LNCaP clone FGC (cell line): ENCODE results near the gene ASCC1.

Source experiments
- DNase-seq: peaks from one replicate; pipeline ENCODE4 v3.0.0-alpha.2; 2011; ENCODE audit warnings: low read depth
- H3K4me3 ChIP-seq: 2 replicates; pipeline ENCODE4 v1.5.1; 2011; ENCODE audit warnings: mild to moderate bottlenecking, low read depth, low read length, control low read depth
- CTCF ChIP-seq: IDR thresholded peaks from 2 replicates; pipeline ENCODE4 v1.5.1; 2012; ENCODE audit warnings: mild to moderate bottlenecking; ENCODE audit not compliant: control insufficient read depth, insufficient read depth; ENCODE audit errors: extremely low read depth

ASCC1 gene

GRCh38 chr10:72073708-72074573 lies 142.1 kb downstream of the ASCC1 start:
- no peak for DNase-seq
- H3K4me3 ChIP-seq: no peak overlapping the region
- no peak for TF ChIP-seq CTCF

GRCh38 chr10:72072639-72073038 lies 143.4 kb downstream of the ASCC1 start:
- TF ChIP-seq CTCF: no peak
- no peak for DNase-seq
- H3K4me3 ChIP-seq: no peak overlapping the region

- no peak for DNase-seq
- no peak for TF ChIP-seq CTCF
Observed at GRCh38 chr10:72072046-72072445, 144.0 kb downstream of the ASCC1 start.

GRCh38 chr10:72069751-72070526 lies 146.1 kb downstream of the ASCC1 start:
- H3K4me3 ChIP-seq: no peak overlapping the region
- no peak for TF ChIP-seq CTCF
- no peak for DNase-seq

More at GRCh38 chr10:72072046-72072445, 144.0 kb downstream of the ASCC1 start:
- no peak overlapping the region for H3K4me3 ChIP-seq

GRCh38 chr10:72068901-72069446 lies 147.1 kb downstream of the ASCC1 start:
- TF ChIP-seq CTCF: no peak
- no peak for DNase-seq
- no peak overlapping the region for H3K4me3 ChIP-seq

- no peak for TF ChIP-seq CTCF
- no peak for DNase-seq
Observed at GRCh38 chr10:72068126-72068765, 147.8 kb downstream of the ASCC1 start.

More at GRCh38 chr10:72068126-72068765, 147.8 kb downstream of the ASCC1 start:
- no peak overlapping the region for H3K4me3 ChIP-seq
